Brain microvascular endothelial cell (primary cell): ENCODE measurements around the gene TMEM87B.
A peak's percentile ranks its signal among the peaks of the same experiment; 100 is the strongest.

Experiments
- DNase-seq: peaks from one replicate; pipeline ENCODE4 v3.0.0-alpha.2; 2020
- H3K27ac ChIP-seq: fragments of 250-450 bp; sonication (Bioruptor Pico); 2 replicates; pipeline ENCODE4 v1.5.1; 2020; ENCODE audit warnings: mild to moderate bottlenecking, moderate library complexity
- H3K27me3 ChIP-seq: fragments of 250-450 bp; sonication (Bioruptor Pico); replicated peaks from 2 replicates; pipeline ENCODE4 v1.5.1; 2020; ENCODE audit warnings: mild to moderate bottlenecking
- H3K36me3 ChIP-seq: fragments of 250-450 bp; sonication (Bioruptor Pico); replicated peaks from 2 replicates; pipeline ENCODE4 v1.5.1; 2020; ENCODE audit warnings: mild to moderate bottlenecking
- H3K4me3 ChIP-seq: 2 replicates; pipeline ENCODE4 v1.5.1; 2011; ENCODE audit warnings: low read depth, mild to moderate bottlenecking, control low read depth, low read length, moderate library complexity
- in situ Hi-C: cut with HindIII; loops from 2 replicates; pipeline ENCODE4 v1.10.0; 2017; ENCODE audit warnings: low sequenced_read_pairs, low pct_ligation_motif_present
- TF ChIP-seq, protein P1 (sequence below): IDR thresholded peaks from 2 replicates; pipeline ENCODE4 v1.5.1; 2011; ENCODE audit warnings: low read depth, mild to moderate bottlenecking, moderate library complexity, low read length, control low read depth, inconsistent platforms; ENCODE audit errors: missing control alignments

The TMEM87B gene

DNA sequence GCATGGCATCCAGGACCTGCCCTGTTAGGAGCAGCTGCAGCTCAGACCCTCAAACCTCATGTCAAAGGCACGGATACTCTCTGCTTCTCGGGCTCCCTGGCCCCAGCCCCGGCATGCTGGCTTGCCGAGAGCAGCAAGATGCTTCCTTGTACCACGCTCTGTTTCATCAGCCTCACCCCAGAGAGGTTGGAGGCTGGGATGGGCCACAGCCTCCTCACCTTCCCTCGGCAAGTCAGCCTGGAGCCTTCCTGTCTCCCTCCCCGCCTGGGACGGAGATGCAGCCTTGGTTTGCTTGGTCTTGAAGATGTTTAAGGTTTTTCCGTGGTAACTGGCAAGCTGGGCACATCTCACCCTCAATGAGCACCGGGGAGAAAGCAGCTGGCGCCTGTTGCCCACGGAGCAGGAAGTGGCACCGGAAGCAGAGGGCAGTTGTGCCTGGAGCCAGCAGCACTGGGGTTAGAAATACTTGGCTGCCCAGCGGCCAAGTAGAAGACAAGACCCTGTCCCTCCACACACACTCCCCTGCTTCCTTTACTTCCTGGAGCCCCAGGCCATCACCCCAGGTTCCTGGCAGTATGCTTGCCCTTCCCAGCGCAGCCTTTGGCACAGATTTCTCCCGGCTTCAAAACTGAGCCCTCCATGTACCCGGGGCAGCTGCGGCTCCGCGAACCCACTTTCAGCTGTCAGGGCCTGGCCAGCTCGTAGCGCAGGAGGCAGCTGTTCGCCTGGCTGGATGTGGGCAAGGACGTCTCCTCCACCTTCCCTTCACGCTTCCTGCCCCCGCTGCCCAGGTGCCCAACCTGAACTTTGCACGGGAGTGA is 100.5 kb downstream of the TMEM87B start:
- H3K4me3 ChIP-seq = no peak overlapping the region
- H3K36me3 ChIP-seq = no peaks in the 10 kb centered on the region
- in situ Hi-C loops = no loop called here
- TF ChIP-seq, protein P1, sequence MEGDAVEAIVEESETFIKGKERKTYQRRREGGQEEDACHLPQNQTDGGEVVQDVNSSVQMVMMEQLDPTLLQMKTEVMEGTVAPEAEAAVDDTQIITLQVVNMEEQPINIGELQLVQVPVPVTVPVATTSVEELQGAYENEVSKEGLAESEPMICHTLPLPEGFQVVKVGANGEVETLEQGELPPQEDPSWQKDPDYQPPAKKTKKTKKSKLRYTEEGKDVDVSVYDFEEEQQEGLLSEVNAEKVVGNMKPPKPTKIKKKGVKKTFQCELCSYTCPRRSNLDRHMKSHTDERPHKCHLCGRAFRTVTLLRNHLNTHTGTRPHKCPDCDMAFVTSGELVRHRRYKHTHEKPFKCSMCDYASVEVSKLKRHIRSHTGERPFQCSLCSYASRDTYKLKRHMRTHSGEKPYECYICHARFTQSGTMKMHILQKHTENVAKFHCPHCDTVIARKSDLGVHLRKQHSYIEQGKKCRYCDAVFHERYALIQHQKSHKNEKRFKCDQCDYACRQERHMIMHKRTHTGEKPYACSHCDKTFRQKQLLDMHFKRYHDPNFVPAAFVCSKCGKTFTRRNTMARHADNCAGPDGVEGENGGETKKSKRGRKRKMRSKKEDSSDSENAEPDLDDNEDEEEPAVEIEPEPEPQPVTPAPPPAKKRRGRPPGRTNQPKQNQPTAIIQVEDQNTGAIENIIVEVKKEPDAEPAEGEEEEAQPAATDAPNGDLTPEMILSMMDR = no peak
- no peak for DNase-seq
- no peak overlapping the region for H3K27ac ChIP-seq
- no peaks in the 10 kb centered on the region for H3K27me3 ChIP-seq

DNA sequence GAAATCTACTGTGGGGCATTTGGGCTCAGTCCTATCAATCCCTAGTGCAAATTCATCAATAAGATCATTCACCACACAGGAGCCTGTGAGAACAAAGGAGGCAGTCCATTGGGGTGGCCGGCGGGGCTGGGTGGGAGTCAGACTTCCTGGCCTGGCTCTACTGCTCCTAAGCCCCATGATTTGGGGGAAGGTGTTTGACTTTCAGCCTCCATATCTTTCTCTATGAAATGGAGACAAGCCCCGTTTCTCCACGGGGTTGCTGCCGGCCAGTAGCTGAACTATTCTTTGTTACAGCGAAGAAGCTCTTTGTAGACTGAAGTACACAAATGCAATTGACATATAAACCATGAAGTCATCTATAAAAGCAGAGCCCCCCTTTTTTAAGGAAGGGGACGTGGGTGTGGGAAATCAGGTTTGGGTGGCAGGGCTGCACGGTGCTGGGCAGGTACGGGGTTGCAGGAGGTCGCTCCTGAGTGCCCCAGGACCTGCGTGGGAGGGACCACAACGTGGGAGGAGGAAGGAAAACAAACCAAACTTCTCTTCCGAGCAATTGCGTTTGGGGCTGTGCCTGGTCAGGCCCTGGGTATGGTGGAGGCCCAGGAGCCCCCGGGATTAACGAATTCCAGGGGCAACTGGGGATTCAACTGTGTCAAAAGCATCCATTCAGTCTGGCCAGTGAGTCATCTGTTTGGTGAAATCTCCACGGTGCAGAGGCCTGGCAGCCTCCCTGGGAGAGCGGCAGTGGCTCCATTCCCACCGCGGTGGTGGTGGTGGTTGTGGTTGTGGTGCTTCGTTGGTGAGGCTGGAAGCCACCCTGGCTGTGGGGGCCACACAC is 101.3 kb downstream of the TMEM87B start:
- DNase-seq = peak; percentile 62
- in situ Hi-C loops = no loop called here
- Histone ChIP-seq H3K27ac (no peak overlapping the region), H3K27me3 (no peaks in the 10 kb centered on the region), H3K36me3 (no peaks in the 10 kb centered on the region), H3K4me3 (no peak overlapping the region)
- TF ChIP-seq, protein P1 = no peak

DNA sequence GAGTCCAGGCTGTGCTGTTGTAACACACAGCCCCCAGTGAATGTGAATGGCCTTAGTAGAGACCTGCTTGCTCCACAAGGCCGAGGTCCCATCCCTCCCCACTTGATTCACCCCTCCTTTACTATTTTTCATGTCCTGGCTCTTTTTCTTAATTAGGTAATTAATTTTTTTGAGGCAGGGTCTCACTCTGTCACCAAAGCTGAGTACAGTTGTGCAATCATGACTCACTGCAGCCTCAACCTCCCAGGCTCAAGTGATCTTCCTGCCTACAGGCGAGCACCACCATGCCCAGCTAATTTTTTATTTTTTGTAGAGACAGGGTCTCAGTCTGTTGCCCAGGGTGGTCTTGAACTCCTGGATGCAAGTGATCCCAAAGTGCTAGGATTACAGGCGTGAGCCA is 102.4 kb downstream of the TMEM87B start:
- in situ Hi-C loops = no loop called here
- no peak for DNase-seq
- Histone ChIP-seq H3K36me3 (no peaks in the 10 kb centered on the region), H3K27me3 (no peaks in the 10 kb centered on the region), H3K4me3 (no peak overlapping the region), H3K27ac (no peak overlapping the region)
- TF ChIP-seq, protein P1 = no peak

DNA sequence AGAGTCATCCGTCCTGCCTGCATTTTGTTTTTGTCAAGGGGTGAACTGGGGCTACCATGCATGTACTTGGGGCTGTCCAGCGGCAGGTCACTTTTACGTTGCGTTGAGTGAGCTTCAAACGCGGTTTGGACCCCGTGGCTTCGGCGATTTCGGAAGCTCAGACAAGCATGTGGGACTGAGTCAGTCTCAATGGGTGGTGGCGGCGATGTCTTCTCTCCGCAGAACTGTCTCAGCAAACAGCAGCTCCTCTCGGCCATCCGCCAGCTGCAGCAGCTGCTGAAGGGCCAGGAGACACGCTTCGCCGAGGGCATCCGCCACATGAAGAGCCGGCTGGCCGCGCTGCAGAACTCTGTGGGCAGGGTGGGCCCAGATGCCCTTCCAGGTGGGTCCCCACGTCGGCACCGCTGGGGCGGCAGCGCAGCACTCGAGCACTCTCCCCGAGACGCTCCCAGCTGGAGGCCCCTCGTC is 104.4 kb downstream of the TMEM87B start:
- Histone ChIP-seq H3K36me3 (no peaks in the 10 kb centered on the region), H3K27me3 (no peaks in the 10 kb centered on the region), H3K27ac (no peak overlapping the region), H3K4me3 (no peak overlapping the region)
- TF ChIP-seq, protein P1 = no peak
- DNase-seq = no peak
- in situ Hi-C loops = no loop called here

DNA sequence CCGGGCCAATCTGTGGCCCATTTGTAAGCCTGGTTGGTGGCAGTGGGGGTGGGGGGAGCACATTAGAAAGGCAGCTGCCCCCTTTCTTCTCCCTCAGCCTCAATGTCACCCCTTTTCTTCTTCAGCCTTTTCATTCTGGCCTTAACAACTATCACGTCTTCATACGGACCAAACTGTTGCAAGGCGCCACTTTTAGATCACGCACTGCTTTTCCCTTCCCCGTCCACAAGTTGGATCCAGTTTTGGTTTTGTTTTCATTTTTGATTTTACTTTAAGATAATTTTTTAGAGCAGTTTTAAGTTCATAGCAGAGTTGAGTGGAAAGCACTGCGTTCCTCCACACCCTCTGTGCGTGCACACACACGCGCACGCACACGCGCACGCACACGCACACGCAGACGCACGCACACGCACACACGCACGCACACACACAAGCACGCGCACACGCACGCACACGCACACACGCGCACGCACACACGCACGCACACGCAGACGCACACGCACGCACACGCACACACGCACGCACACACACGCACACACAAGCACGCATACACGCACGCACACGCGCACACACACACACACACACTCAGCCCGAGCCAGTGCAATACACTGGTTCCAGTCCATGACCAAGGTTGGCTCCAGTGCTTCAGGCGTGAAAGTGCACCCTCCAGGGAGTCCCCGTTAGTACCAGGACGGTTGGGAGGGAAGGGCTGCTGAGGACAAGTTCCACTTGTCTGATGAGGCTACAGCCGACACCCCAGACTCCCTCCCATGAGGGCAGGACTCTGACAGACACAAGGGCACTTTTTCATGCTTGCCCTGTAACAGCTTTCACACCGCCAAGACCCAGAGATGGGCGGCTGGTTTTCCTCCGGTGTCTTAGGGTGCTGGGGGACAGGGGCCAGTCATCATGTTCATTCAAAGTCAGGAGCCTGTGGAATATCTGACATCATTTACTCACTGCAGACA is 105.5 kb downstream of the TMEM87B start:
- H3K36me3 ChIP-seq = no peaks in the 10 kb centered on the region
- TF ChIP-seq, protein P1 = no peak
- no peak for DNase-seq
- H3K27ac ChIP-seq = no peak overlapping the region
- H3K27me3 ChIP-seq = no peaks in the 10 kb centered on the region
- in situ Hi-C loops = no loop called here
- H3K4me3 ChIP-seq = no peak overlapping the region
